ENCODE data around the gene SMIM10. TPM values are rescaled to one million over a fixed set of nuclear protein-coding genes. Genes with fewer than 3 reads are reported as not detected.

SMIM10 gene
- total RNA-seq, 6 experiments from 2014 or later = 4.4 to 6.4 (median 5.9) TPM

GRCh38 chrX:135003876-135004623 is 13.3 kb downstream of the SMIM10 start:
- H3K36me3 Mint-ChIP-seq (ENCODE audit: low read depth) = no peaks in the 10 kb centered on the region
- peak overlapping the region; percentile 84 for H3K27ac Mint-ChIP-seq
- no peak for TF ChIP-seq CTCF (IDR thresholded peaks at IDR 0.05)
- H3K27me3 Mint-ChIP-seq (ENCODE audit: insufficient read depth) = no peaks in the 10 kb centered on the region; the same call in 1 of the 2 replicates
- peak; percentile 84 for DNase-seq
- H3K9me3 Mint-ChIP-seq = no peaks in the 10 kb centered on the region
- H3K4me3 Mint-ChIP-seq = peak overlapping the region; percentile 90
- H3K4me1 Mint-ChIP-seq (ENCODE audit: low read depth) = peaks cover 40% of the 10 kb centered on the region

- no peak overlapping the region for H3K4me3 Mint-ChIP-seq
Measured at GRCh38 chrX:135006187-135006586, 15.4 kb downstream of the SMIM10 start.

GRCh38 chrX:135009057-135009610 is 18.3 kb downstream of the SMIM10 start:
- H3K27me3 Mint-ChIP-seq (ENCODE audit: insufficient read depth) = no peaks in the 10 kb centered on the region; the same call in 1 of the 2 replicates
- TF ChIP-seq CTCF (IDR thresholded peaks at IDR 0.05) = no peak
- no peak overlapping the region for H3K4me3 Mint-ChIP-seq
- no peak overlapping the region for H3K27ac Mint-ChIP-seq
- H3K36me3 Mint-ChIP-seq (ENCODE audit: low read depth) = no peaks in the 10 kb centered on the region
- DNase-seq = no peak
- no peaks in the 10 kb centered on the region for H3K9me3 Mint-ChIP-seq
- H3K4me1 Mint-ChIP-seq (ENCODE audit: low read depth) = peaks cover 20% of the 10 kb centered on the region

More at GRCh38 chrX:135006187-135006586, 15.4 kb downstream of the SMIM10 start:
- no peaks in the 10 kb centered on the region for H3K9me3 Mint-ChIP-seq
- H3K4me1 Mint-ChIP-seq (ENCODE audit: low read depth) = peaks cover 19% of the 10 kb centered on the region
- no peak overlapping the region for H3K27ac Mint-ChIP-seq
- H3K36me3 Mint-ChIP-seq (ENCODE audit: low read depth) = no peaks in the 10 kb centered on the region
- H3K27me3 Mint-ChIP-seq (ENCODE audit: insufficient read depth) = no peaks in the 10 kb centered on the region; the same call in 1 of the 2 replicates
- no peak for DNase-seq
- no peak for TF ChIP-seq CTCF (IDR thresholded peaks at IDR 0.05)

GRCh38 chrX:135009838-135010237 is 19.0 kb downstream of the SMIM10 start:
- Mint-ChIP-seq H3K4me1 (ENCODE audit: low read depth) (peaks cover 16% of the 10 kb centered on the region), H3K4me3 (no peak overlapping the region), H3K9me3 (no peaks in the 10 kb centered on the region), H3K27ac (no peak overlapping the region), H3K27me3 (ENCODE audit: insufficient read depth) (no peaks in the 10 kb centered on the region; the same call in 1 of the 2 replicates), H3K36me3 (ENCODE audit: low read depth) (no peaks in the 10 kb centered on the region)
- no peak for TF ChIP-seq CTCF (IDR thresholded peaks at IDR 0.05)
- DNase-seq = no peak

DNA sequence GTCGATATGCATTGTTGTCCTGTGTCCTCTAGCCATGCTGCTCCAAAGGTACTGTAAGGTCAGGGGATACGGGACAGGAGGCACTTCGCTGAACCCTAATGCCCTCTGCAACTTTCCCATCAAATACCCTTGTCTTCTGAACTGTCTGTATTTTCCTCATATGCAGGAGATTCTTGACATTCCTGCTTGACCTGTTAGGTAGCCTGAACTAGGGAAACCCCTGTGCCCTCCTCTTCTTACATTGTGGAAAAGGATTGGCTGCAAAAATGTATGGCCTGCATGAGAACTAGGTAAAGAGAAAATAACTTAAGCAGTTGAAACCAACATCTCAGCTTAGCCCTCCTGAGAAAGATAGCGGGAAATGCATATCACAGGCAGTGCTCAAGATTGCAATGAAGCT is 20.1 kb downstream of the SMIM10 start:
- Mint-ChIP-seq H3K27me3 (ENCODE audit: insufficient read depth) (no peaks in the 10 kb centered on the region; the same call in 1 of the 2 replicates), H3K4me3 (no peak overlapping the region)
- TF ChIP-seq CTCF (IDR thresholded peaks at IDR 0.05) = no peak

More for the DNA sequence above, 20.1 kb downstream of the SMIM10 start:
- no peak for DNase-seq
- Mint-ChIP-seq H3K36me3 (ENCODE audit: low read depth) (no peaks in the 10 kb centered on the region), H3K4me1 (ENCODE audit: low read depth) (peaks cover 15% of the 10 kb centered on the region), H3K9me3 (no peaks in the 10 kb centered on the region), H3K27ac (no peak overlapping the region)

Data from HFFc6 (cell line).